HG03439 (cell line): Measurements from ENCODE around the gene C2orf72.
"Not testable (repeated sequence)": the region's sequence is repeated elsewhere in the genome, so short reads cannot be mapped to it uniquely, and the experiment has no call there.

Source experiments
- ATAC-seq: cut with Tn5 transposase; IDR thresholded peaks from one replicate; pipeline ENCODE4 v1.9.1; 2021; ENCODE audit warnings: mild to moderate bottlenecking, moderate library complexity; ENCODE audit not compliant: unreplicated experiment

The C2orf72 gene

GRCh38 chr2:231067531-231067930 is 30.2 kb downstream of the C2orf72 start:
- ATAC-seq, result not testable (repeated sequence)

- no peak for ATAC-seq
These were observed 31.4 kb downstream of the C2orf72 start for GRCh38 chr2:231068525-231069222.

GRCh38 chr2:231069379-231070054 is 32.2 kb downstream of the C2orf72 start:
- ATAC-seq, result no peak

- ATAC-seq, result no peak
These were observed 47.2 kb downstream of the C2orf72 start for GRCh38 chr2:231084565-231084964.

GRCh38 chr2:231088754-231089153 is 51.4 kb downstream of the C2orf72 start:
- ATAC-seq, result no peak

- ATAC-seq, result no peak
These were observed 56.6 kb downstream of the C2orf72 start for GRCh38 chr2:231093933-231094332.

- no peak for ATAC-seq
These were observed 57.5 kb downstream of the C2orf72 start for GRCh38 chr2:231094736-231095346.
